ENCODE results near the gene KLHL41.

DNA sequence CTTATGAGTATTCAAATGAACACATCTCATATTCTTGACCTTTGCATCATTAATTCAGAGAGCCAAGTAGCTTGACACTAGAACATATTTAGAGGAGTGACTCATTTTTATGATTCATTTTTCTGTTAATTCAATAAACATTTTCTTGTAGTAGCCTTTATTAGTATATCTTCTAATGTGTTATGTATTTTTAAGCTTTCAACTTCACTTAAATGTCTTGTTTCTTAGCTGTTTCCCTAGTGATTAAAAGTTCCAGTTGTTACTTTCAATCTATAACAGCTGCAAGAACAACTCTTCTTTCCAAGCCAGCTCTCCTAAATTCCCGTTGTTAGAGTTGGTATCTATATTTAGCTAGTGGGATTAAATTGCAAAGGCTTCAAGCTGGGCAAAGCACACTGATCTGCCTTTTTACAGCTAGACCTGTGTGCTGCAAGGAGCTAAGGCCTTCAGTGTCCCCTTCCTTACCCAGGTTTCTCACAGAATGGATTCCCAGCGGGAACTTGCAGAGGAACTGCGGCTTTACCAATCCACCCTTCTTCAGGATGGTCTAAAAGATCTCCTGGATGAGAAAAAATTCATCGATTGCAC lies at the start of gene KLHL41:
- TF ChIP-seq CTCF (IDR thresholded peaks at IDR 0.05; ENCODE audit: poor library complexity) (no peak), EZH2 (IDR thresholded peaks at IDR 0.05; ENCODE audit: borderline replicate concordance) (no peak)
